Dedifferentiated amniotic fluid mesenchymal stem cell (primary cell): ENCODE results near the gene LVRN.

Experiments
- DNase-seq: peaks from one replicate; pipeline ENCODE4 v3.0.0-alpha.2; 2016; ENCODE audit errors: extremely low spot score

The LVRN gene

DNA sequence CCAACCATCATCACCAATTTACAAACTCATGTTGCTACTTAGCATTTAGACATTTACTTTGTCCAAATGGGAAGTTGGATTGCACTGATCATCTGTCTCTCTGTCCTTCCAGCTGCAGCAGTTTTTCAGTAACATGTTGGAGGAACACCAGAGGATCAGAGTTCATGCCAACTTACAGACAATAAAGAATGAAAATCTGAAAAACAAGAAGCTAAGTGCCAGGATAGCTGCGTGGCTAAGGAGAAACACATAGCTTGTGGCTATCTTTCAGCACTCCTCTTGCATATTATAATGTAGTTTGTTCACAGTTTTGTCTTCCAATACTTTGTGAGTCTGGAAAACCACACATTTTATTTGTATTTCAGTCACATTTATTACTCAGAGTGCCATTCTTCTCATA is 63.6 kb downstream of the LVRN start:
- no peak for DNase-seq

DNA sequence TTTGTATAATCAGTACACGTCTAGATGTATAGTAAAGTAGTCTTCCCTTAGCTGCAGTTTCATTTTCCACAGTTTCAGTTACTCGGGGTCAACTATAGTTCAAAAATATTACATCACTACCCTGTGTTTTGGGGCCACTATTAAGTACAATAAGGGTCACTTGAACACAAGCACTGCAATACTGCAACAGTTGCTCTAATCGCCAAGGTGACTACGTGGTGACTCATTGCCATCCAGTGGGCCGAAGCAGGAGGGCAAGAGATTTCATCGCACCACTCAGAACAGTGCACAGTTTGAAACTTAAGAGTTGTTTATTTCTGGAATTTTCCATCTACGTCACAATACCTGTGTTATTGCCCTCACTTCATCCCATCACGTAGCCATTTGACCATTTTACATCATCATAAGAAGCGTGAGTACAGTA is 69.8 kb downstream of the LVRN start, which contains the start of gene ARL14EPL:
Gene ARL14EPL (plus strand): TSS at position 379 of the 424 bp plus-strand sequence. CDS start 18,994 bp downstream, outside the sequence.
- DNase-seq, result peak; percentile 54

DNA sequence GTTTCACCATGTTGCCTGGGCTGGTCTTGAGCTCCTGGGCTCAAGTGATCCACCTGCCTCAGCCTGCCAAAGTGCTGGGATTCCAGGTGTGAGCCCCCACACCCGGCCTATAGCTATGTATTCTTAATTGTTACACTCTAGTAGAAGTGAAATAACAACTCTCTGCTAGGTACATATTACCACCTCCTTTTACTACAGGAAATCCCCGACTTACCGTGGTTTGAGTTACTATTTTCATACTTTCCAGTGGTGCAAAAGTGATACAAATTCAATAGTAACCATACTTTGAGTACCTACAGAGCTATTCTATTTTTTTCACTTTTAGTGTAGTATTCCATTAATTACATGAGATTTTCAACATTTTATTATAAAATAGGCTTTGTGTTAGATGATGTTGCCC is 70.7 kb downstream of the LVRN start:
- DNase-seq, result no peak

DNA sequence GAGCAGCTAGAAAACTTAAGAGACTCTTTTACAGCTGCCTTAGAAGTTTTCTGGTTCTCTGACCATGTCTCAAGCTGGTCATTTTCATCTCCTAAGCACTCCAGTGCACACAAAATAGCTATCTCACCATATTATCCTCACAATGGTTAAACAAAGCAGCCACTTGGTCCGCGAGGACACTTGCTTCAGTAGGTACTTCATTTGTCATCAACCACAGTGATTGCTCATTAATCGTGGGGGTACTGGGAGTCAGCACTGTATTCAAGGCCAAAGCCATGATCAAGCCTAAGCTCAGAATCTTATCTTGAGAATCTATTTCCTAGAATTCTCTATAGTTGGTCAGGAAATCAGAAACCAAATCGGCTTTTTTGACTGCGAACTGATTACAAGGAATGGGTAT is 72.8 kb downstream of the LVRN start:
- no peak for DNase-seq

GRCh38 chr5:116037236-116037822 is 75.1 kb downstream of the LVRN start:
- no peak for DNase-seq

GRCh38 chr5:116038817-116039216 is 76.5 kb downstream of the LVRN start:
- no peak for DNase-seq

GRCh38 chr5:116042375-116042774 is 80.1 kb downstream of the LVRN start:
- no peak for DNase-seq

DNA sequence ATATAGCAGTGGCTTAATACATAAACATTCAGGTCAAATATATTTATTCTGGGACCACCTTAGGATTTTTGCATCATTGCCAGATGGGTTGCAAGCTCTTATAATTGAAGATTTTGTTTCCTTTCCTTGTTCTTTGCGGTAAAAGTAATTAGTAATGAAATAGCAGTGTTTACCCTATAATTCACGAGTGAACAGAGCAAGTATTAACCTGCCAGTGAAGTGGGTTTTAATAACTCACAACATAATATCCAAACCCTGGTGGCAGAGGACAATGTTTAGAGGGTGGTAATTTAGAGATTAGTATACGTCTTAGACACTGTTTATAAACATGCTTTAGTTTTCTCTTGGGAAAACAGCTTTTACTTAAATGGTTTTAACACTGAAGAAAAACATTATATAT is 81.8 kb downstream of the LVRN start:
- no peak for DNase-seq

- no peak for DNase-seq
Observed at GRCh38 chr5:116045821-116046220, 83.5 kb downstream of the LVRN start.

GRCh38 chr5:116046261-116046660 is 84.0 kb downstream of the LVRN start:
- DNase-seq, result no peak

DNA sequence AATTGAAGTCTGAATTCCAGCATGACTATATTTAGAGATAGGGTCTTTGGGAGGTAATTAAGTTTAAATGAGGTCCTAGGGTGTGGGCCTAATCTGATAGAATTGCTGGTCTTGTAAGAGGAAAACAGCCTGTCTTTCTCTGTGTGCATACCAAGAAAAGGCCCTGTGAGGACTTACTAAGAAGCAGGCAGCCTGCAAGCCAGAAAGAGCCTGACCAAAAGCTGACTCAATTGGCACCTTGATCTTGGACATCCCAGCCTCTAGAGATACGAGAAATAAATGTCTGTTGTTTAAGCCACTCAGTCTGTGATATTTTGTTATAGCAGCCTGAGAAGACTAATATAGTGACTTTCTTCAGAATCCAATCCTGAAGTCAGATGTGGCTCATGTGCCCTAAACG is 84.5 kb downstream of the LVRN start:
- DNase-seq, result no peak

DNA sequence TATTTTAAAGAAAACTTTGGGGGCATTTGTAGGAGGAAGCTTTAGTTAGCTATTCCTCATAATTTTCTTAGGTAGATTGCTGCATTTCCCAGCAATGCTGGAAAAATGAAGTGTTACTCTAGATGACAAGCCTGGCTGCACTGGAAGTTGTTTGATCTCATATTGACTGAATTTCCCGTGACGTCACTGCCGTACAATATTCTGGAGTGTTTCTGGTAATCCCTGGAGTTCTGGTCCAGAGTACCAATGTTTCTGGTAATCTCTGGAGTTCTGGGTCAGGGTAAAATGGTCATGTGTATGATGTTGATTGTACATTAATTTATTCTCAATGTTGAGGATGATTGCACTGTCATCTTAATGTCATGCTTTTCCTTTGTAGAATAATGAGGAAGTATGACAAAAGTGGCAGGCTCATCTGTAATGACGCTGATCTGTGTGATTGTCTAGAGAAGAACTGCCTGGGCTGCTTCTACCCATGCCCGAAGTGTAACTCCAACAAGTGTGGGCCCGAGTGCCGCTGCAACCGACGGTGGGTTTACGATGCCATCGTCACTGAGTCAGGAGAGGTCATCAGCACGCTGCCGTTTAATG is 96.2 kb downstream of the LVRN start:
- DNase-seq, result no peak

GRCh38 chr5:116062352-116062751 is 100.1 kb downstream of the LVRN start:
- no peak for DNase-seq

DNA sequence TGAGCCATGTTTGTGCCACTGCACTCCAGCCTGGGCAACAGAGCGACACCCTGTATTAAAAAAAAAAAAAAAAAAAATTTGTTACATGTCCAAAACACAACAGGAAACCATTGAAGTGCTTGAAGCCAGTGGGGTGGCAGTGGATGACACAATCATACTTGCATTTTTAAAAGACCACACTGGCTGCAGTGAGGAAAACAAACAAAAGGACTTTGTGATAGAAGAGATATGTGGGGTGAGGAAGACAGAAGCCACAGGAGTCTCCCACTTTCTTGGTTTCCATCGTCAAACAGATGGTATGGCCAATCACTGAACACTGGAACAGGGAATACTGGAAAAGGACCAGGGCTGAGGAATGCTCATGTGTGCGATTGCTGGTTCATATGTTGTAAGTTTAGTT is 101.7 kb downstream of the LVRN start:
- no peak for DNase-seq

GRCh38 chr5:116068028-116068632 is 105.9 kb downstream of the LVRN start:
- DNase-seq, result peak; percentile 78

DNA sequence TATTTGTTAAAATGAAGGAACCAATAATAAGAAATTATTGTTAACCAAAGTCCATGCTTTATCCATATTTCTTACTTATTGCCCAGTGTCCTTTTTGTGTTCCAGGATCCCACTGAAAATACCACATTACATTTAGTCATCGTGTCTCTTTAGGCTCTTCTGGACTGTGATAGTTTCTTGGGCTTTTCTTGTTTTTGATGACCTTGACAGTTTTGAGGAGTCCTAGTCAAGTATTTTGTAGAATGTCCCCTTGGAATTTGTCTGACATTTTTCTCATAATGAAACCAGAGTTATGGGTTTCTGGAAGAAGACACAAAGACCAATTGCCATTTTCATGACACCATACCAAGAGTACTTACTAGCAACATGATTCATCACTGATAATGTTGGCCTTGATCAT is 108.9 kb downstream of the LVRN start:
- DNase-seq, result no peak

DNA sequence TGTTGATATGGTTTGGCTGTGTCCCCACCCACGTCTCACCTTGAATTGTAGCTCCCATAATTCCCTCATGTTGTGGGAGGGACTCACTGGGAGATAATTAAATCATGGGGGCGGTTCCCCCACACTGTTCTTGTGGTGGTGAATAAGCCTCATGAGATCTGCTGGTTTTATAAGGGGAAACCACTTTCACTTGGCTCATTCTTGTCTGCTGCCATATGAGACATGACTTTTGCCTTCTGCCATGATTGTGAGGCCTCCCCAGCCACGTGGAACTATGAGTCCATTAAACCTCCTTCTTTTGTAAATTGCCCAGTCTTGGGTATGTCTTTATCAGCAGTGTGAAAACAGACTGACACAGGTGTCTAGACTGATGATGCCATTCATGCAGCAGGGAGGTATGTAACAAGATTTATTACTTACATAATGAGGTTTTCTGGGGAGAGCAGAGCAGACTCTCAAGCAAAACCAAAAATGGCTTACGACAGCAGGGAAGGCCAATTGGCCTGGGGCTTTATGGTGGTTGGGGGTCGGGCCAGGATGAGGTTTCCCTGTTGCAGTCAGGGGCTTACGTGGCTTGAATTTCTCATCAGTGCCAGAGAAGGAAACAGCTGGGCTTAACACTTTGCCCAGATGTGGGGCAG is 113.0 kb downstream of the LVRN start:
- no peak for DNase-seq

- no peak for DNase-seq
Observed at GRCh38 chr5:116076496-116076895, 114.2 kb downstream of the LVRN start.
